HepG2 (cell line): ENCODE data around the gene CCND1. TPM values are rescaled to one million over a fixed set of nuclear protein-coding genes. Genes with fewer than 3 reads are reported as not detected.

ENCODE experiments used
- ATAC-seq: fragments of 200-7000 bp; cut with Tn5 transposase; 3 replicates; pipeline ENCODE4 v1.9.1; 2020; ENCODE audit warnings: mild to moderate bottlenecking, moderate library complexity
- BruUV-seq: library from RNA; stranded (reverse); fragments of 400-500 nt; replicated peaks from 2 replicates; lab custom pipeline; 2021; lab: Mats Ljungman, UMichigan
- CTCF ChIA-PET: fragments of 300-600 bp; formaldehyde crosslinking; extraction: SDS; loops from one replicate; lab custom pipeline; 2021; ENCODE audit warnings: low total read pairs, inconsistent platforms, low intra/inter-chr PET ratio; lab: Yijun Ruan, JAX
- POLR2A ChIA-PET: fragments of 350-600 bp; sonication (Branson Sonifier 250); formaldehyde crosslinking; loops from one replicate; lab custom pipeline; 2020; ENCODE audit warnings: antibody characterized with exemption, inconsistent platforms; lab: Yijun Ruan, JAX
- DNase-seq: peaks from one replicate; pipeline ENCODE4 v3.0.0-alpha.2; 2015; ENCODE audit warnings: low spot score
- FAIRE-seq: peaks from 3 replicates; lab custom pipeline; 2011; peaks lifted over from hg19 to GRCh38; lab: Jason Lieb, UNC
- H2AFZ ChIP-seq: one replicate; pipeline ENCODE4 v1.6.1; 2011; ENCODE audit warnings: low read length, inconsistent platforms
- H3K27ac ChIP-seq: fragments of 300-600 bp; 3 replicates; pipeline ENCODE4 v1.8.0; 2011; ENCODE audit warnings: mixed run types, mild to moderate bottlenecking, mixed read lengths, low read length, inconsistent platforms; ENCODE audit not compliant: insufficient read depth; ENCODE audit errors: extremely low read length
- H3K27me3 ChIP-seq, 2 experiments: fragments of 200-600 bp in 1 of 2; 2 replicates in 1 of 2; 3 replicates in 1 of 2; pipeline versions ENCODE4 v1.6.0 to v1.8.0; 2011; ENCODE audit warnings: low read length in 2 of 2, mild to moderate bottlenecking in 2 of 2, moderate library complexity in 2 of 2, inconsistent platforms in 1 of 2; ENCODE audit not compliant: insufficient read depth in 2 of 2, control insufficient read depth in 1 of 2
- H3K36me3 ChIP-seq, 2 experiments: fragments of 200-600 bp in 1 of 2; replicated peaks in 1 of 2; 2 replicates in 1 of 2; 3 replicates in 1 of 2; pipeline versions ENCODE4 v1.5.1 to v1.8.0; 2011; ENCODE audit warnings: low read length in 2 of 2, inconsistent platforms in 1 of 2; ENCODE audit not compliant: insufficient read depth in 2 of 2, control insufficient read depth in 1 of 2
- H3K4me1 ChIP-seq: 2 replicates; pipeline ENCODE4 v1.5.1; 2012; ENCODE audit warnings: low read length, inconsistent platforms; ENCODE audit not compliant: insufficient read depth
- H3K4me2 ChIP-seq: 2 replicates; pipeline ENCODE4 v1.6.0; 2011; ENCODE audit warnings: low read depth, low read length, inconsistent platforms
- H3K4me3 ChIP-seq, 3 experiments: fragments of 200-600 bp in 1 of 3; sonication (generic), shearing (Covaris generic) in 1 of 3; replicated peaks in 1 of 3; 2 replicates each; pipeline ENCODE4 v1.5.1; 2011 to 2016; ENCODE audit warnings: low read length in 3 of 3, inconsistent platforms in 2 of 3, low read depth in 2 of 3, mild to moderate bottlenecking in 2 of 3, control low read depth in 1 of 3, mixed read lengths in 1 of 3; ENCODE audit not compliant: insufficient read depth in 1 of 3
- H3K79me2 ChIP-seq: one replicate; pipeline ENCODE4 v1.6.1; 2011; ENCODE audit warnings: low read length, inconsistent platforms; ENCODE audit not compliant: insufficient read depth
- H3K9ac ChIP-seq: 2 replicates; pipeline ENCODE4 v1.6.0; 2011; ENCODE audit warnings: mild to moderate bottlenecking, low read depth, low read length, inconsistent platforms; ENCODE audit not compliant: insufficient read depth
- H3K9me3 ChIP-seq: 2 replicates; pipeline ENCODE4 v1.5.1; 2012; ENCODE audit warnings: mild to moderate bottlenecking, low read length
- H4K20me1 ChIP-seq: 2 replicates; pipeline ENCODE4 v1.6.0; 2011; ENCODE audit warnings: inconsistent platforms, mild to moderate bottlenecking, low read length, moderate library complexity; ENCODE audit not compliant: insufficient read depth
- AKAP8 ChIP-seq: sonication (generic); formaldehyde crosslinking; IDR thresholded peaks from 2 replicates; pipeline ENCODE4 v1.5.1; 2020; ENCODE audit warnings: mild to moderate bottlenecking, missing genetic modification reagents
- ATAD3A ChIP-seq: sonication (generic); formaldehyde crosslinking; IDR thresholded peaks from 2 replicates; pipeline ENCODE4 v1.4.0; 2020; ENCODE audit warnings: missing genetic modification reagents
- ERF ChIP-seq: IDR thresholded peaks from 2 replicates; pipeline ENCODE4 v1.6.1; 2018; ENCODE audit warnings: missing biosample characterization, missing genetic modification reagents
- FOXA1 ChIP-seq, 2 experiments: fragments of 450-650 bp in 1 of 2; sonication (generic) in 1 of 2; formaldehyde crosslinking in 1 of 2; IDR thresholded peaks; 2 replicates each; pipeline versions ENCODE4 v1.4.0 to v1.6.1; 2016 to 2020; ENCODE audit warnings: missing genetic modification reagents in 1 of 2
- HDAC2 ChIP-seq: sonication (generic); formaldehyde crosslinking; IDR thresholded peaks from 2 replicates; pipeline ENCODE4 v1.4.0; 2020; ENCODE audit warnings: missing genetic modification reagents
- KDM3A ChIP-seq: IDR thresholded peaks from 2 replicates; pipeline ENCODE4 v1.6.1; 2018; ENCODE audit warnings: low read depth, missing compliant biosample characterization
- MED8 ChIP-seq: sonication (generic); formaldehyde crosslinking; IDR thresholded peaks from 2 replicates; pipeline ENCODE4 v1.8.1; 2023; ENCODE audit warnings: mild to moderate bottlenecking, missing genetic modification reagents; ENCODE audit not compliant: insufficient replicate concordance
- MEF2D ChIP-seq: sonication (generic); formaldehyde crosslinking; IDR thresholded peaks from 2 replicates; pipeline ENCODE4 v1.5.1; 2020; ENCODE audit warnings: mild to moderate bottlenecking, missing genetic modification reagents
- MZF1 ChIP-seq: sonication (generic); formaldehyde crosslinking; IDR thresholded peaks from 2 replicates; pipeline ENCODE4 v1.8.1; 2023; ENCODE audit warnings: mild to moderate bottlenecking, missing genetic modification reagents, borderline replicate concordance
- PAXIP1 ChIP-seq: sonication (generic); formaldehyde crosslinking; conservative IDR thresholded peaks from 2 replicates; pipeline ENCODE4 v1.4.0; 2020; ENCODE audit warnings: mild to moderate bottlenecking, missing genetic modification reagents, moderate library complexity
- POLR2AphosphoS5 ChIP-seq: IDR thresholded peaks from 2 replicates; pipeline ENCODE4 v1.6.1; 2012; ENCODE audit warnings: low read depth, low read length
- RARG ChIP-seq: sonication (generic); formaldehyde crosslinking; IDR thresholded peaks from 2 replicates; pipeline ENCODE4 v1.4.0; 2020; ENCODE audit warnings: low read depth, mild to moderate bottlenecking, missing genetic modification reagents
- SNAI1 ChIP-seq: sonication (generic); formaldehyde crosslinking; IDR thresholded peaks from 2 replicates; pipeline ENCODE4 v1.5.0; 2020; ENCODE audit warnings: mild to moderate bottlenecking, missing genetic modification reagents, borderline replicate concordance
- TBX2 ChIP-seq: sonication (generic); formaldehyde crosslinking; IDR thresholded peaks from 2 replicates; pipeline ENCODE4 v1.5.0; 2020; ENCODE audit warnings: missing genetic modification reagents, mild to moderate bottlenecking, borderline replicate concordance
- TFDP1 ChIP-seq: IDR thresholded peaks from 2 replicates; pipeline ENCODE4 v1.6.1; 2016; ENCODE audit warnings: missing compliant biosample characterization, missing genetic modification reagents, borderline replicate concordance
- ZEB1 ChIP-seq: IDR thresholded peaks from 2 replicates; pipeline ENCODE4 v1.6.1; 2012; ENCODE audit warnings: mild to moderate bottlenecking, low read depth, inconsistent platforms; ENCODE audit not compliant: insufficient replicate concordance
- ZNF280D ChIP-seq: sonication (generic); formaldehyde crosslinking; IDR thresholded peaks from 2 replicates; pipeline ENCODE4 v1.5.1; 2020; ENCODE audit warnings: mild to moderate bottlenecking, missing genetic modification reagents
- ZNF569 ChIP-seq: sonication (generic); formaldehyde crosslinking; IDR thresholded peaks from 2 replicates; pipeline ENCODE4 v1.5.0; 2020; ENCODE audit warnings: mild to moderate bottlenecking, missing genetic modification reagents, moderate library complexity, borderline replicate concordance
- WGBS: methylation state at CpG from one replicate; pipeline ENCODE4 v1.1.6; 2017; ENCODE audit warnings: low lambda C conversion rate; 5-methylcytosine and 5-hydroxymethylcytosine counted together
- in situ Hi-C: cut with HindIII; loops from 2 replicates; pipeline ENCODE4 v1.10.0; 2017; ENCODE audit warnings: low pct_unique_long_range_greater_than_20kb; ENCODE audit not compliant: extremely low pct_ligation_motif_present
- intact Hi-C: fragments of 100-400 bp; cut with micrococcal nuclease; formaldehyde crosslinking; loops from one replicate; pipeline ENCODE4 v1.10.0; 2022; ENCODE audit not compliant: unreplicated experiment
- polyA plus RNA-seq, 8 experiments: library from polyadenylated mRNA; depleted of rRNA in 3 of 8; stranded (reverse) in 7 of 8; unstranded in 1 of 8; fragments of >200 nt; fragmentation: Illumina TruSeq in 4 of 8; extraction: Trizol in 4 of 8; gene quantifications; 2 replicates each; pipeline versions ENCODE4 v1.2.1 to v1.2.3, GENCODE V29; 2011 to 2016; ENCODE audit warnings: low read depth in 4 of 8, missing spikeins in 1 of 8, mixed read lengths in 1 of 8; ENCODE audit not compliant: insufficient read depth in 1 of 8
- total RNA-seq, 5 experiments: library from RNA; depleted of rRNA; stranded (reverse); fragments of >200 nt; fragmentation: Illumina TruSeq; extraction: Trizol; gene quantifications; 2 replicates each; pipeline ENCODE4 v1.2.3, GENCODE V29; 2016; ENCODE audit warnings: low read depth in 1 of 5

The CCND1 gene
- total and polyA plus RNA-seq, 2 of the 13 experiments (the other 11 are each of a cell fraction or from before 2014, with no cell fraction given): 107 to 136 TPM

- WGBS: 4% methylated on average over 16 of the region's 35 CpGs
- Histone ChIP-seq H2AFZ (no peak overlapping the region), H3K4me3 (peak overlapping the region in 1 of 3 experiments; percentile 35; a peak in 1 of 6 replicates), H3K79me2 (no peaks in the 10 kb centered on the region), H3K9me3 (no peaks in the 10 kb centered on the region), H3K27ac (peak overlapping the region; percentile 74), H3K36me3 (no peaks in the 10 kb centered on the region), H3K9ac (peak overlapping the region; percentile 25), H3K4me1 (peaks cover 79% of the 10 kb centered on the region), H3K27me3 (peaks cover 0 to 8% of the 10 kb centered on the region in 2 experiments; a peak in 1 of 5 replicates), H3K4me2 (peak overlapping the region; percentile 57), H4K20me1 (no peaks in the 10 kb centered on the region)
- in situ Hi-C loops (no loop called here), intact Hi-C loops (no loop called here)
- FAIRE-seq (no peak), DNase-seq (peak; percentile 69), ATAC-seq (peak; percentile 45)
- POLR2A ChIA-PET: no interaction called here
- CTCF ChIA-PET: no interaction called here
- no TSS peak for BruUV-seq
- TF ChIP-seq ZNF569: no peak
- peak; percentile 81 for TF ChIP-seq PAXIP1 (CRISPR knock-in tag)
- no peak for TF ChIP-seq ATAD3A
- TF ChIP-seq AKAP8 (CRISPR knock-in tag): no peak
- TF ChIP-seq ERF (CRISPR knock-in tag): peak; percentile 75
- no peak for TF ChIP-seq RARG (CRISPR knock-in tag)
- TF ChIP-seq MEF2D (CRISPR knock-in tag): 0 out of 2 replicates have a peak, but pooled peaks have one; percentile 41
- no peak for TF ChIP-seq POLR2AphosphoS5
- no peak for TF ChIP-seq SNAI1 (CRISPR knock-in tag)
- TF ChIP-seq ZEB1: peak; percentile 95
- peak; percentile 51; the same call in 1 of the 2 replicates for TF ChIP-seq HDAC2 (CRISPR knock-in tag)
- TF ChIP-seq FOXA1 (IDR thresholded peaks at IDR 0.05): no peak
- TF ChIP-seq FOXA1 (CRISPR knock-in tag; IDR thresholded peaks at IDR 0.05): 0 out of 2 replicates have a peak, but pooled peaks have one; percentile 19
- TF ChIP-seq MZF1 (CRISPR knock-in tag): no peak
- TF ChIP-seq ZNF280D (CRISPR knock-in tag): no peak
- TF ChIP-seq MED8 (CRISPR knock-in tag): no peak
- no peak for TF ChIP-seq KDM3A (CRISPR knock-in tag)
- peak; percentile 74; the same call in 1 of the 2 replicates for TF ChIP-seq TBX2
- TF ChIP-seq TFDP1 (CRISPR knock-in tag): peak; percentile 62; the same call in 1 of the 2 replicates
Measured at GRCh38 chr11:69702239-69702691, 61.3 kb downstream of the CCND1 start.
